AML-193 (cell line): ENCODE results near the gene TNF.
A peak's percentile ranks its signal among the peaks of the same experiment; 100 is the strongest.

Source experiments
- DNase-seq, 2 experiments: peaks; one replicate each; lab custom pipeline; 2025; lab: John Stamatoyannopoulos, UW

TNF gene

DNA sequence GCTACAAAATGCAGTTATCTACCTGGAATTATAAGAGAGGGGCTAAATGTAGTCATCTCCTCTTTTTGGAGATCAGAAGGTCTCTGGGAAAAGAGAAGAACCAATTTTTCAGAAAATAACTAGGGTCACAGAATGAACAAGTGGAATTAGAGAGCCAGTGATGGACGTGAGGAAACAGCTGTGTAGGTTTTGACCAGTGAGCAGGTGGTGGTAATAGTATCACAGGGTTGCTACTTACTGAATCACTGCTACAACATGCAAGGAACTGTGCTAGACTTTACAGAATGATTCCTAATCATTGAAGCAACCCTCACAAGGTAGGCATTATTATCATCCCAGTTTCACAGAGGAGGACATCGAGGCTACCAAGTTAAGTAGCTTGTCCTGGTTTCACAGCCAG lies 30.7 kb upstream of the TNF start:
- DNase-seq: no peak

GRCh38 chr6:31545291-31545690 lies 30.1 kb upstream of the TNF start:
- no peak for DNase-seq

- peak; percentile 93 for DNase-seq
Measured at GRCh38 chr6:31546339-31546957, 28.9 kb upstream of the TNF start, which contains the start of gene ATP6V1G2. ATP6V1G2 (minus strand) TSS chr6:31546608; CDS start chr6:31546559, 49 bp downstream.

DNA sequence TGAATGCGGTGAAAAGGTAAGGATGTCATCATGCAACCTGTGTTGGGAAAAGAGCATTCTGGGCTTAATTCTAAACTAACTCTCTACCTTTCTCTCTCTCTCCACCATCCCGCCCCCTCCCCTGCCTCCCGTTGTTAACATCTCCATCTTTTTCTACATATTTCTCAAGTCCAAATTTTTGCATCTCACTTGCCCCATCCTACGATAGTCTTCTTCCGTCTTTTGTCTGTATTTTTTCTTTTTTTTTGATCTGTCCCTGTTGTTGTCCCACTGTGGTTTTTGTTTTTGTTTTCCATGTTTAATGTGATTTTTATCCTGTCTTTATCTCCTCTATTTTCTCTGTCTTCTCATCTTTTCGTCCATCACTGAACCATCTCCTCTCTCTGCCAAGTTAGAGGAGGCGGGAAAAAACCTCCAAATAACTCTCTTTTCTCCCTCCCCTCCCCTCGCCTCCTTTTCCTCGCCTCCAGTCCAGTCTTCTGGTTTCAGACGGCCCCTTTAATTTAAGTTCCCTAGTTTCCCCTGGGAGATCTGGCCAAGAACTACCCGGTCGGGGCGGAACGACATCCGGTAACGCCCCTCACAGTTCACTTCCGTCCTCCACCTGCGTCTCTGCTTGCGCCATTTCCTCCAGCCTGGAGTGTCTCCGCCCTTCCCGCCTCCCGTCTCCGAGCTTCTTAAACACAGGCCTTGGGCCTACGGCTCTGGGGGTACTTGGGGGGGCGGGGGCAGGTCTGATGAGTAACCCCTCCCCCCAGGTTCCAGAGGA lies 28.2 kb upstream of the TNF start, which contains the start of gene NFKBIL1:
Gene NFKBIL1, plus strand, starts transcription at position 651 of the 769 bp plus-strand sequence. Its CDS starts 87 bp downstream, at position 738.
- DNase-seq: peak; percentile 97 to 99

DNA sequence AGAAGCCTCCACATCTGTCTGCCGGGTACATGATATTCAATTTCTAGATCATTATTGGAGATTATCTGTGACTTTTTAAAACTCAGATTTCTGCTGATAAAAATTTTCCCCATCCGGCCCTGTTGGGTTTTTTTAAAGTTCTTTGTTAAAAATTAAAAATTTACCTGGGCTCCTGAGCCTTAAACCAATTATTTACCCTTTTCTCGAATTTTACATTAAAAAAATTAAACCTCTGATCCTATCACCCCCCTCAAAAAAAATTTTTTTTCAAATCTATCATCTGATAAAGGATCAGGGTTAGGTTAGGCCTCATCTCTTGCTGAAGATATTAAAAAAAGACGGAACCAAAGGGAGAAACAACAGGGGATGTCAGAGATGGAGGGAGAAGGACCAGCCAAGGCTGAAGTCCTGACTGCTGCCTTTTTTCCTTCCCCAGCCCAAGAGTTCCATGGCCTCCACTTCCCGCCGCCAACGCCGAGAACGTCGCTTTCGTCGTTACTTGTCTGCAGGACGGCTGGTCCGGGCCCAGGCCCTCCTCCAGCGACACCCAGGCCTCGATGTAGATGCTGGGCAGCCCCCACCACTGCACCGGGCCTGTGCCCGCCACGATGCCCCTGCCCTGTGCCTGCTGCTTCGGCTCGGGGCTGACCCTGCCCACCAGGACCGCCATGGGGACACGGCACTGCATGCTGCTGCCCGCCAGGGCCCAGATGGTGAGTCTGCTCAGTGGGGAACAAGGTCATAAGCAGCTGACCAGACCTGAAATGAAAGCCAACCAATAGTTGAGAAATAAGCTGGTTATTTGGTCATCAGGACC lies 27.4 kb upstream of the TNF start:
- no peak for DNase-seq

DNA sequence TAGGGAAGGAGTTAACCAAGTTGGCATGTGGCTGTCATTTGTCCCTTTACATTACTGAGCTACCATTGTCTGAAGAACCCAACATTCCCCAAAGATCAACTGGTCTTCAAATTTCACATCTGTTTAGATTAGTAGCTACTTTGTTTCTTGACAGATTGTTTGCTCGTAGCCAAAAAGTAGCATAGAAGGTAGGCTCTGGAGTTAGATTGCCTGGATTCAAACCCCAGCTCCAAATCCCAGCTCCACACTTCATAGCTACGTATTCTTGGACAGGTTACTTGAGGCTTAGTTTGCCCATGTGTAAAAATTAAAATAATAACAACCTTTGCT lies 26.9 kb upstream of the TNF start:
- DNase-seq: no peak

- peak; percentile 91 to 93 for DNase-seq
Measured at GRCh38 chr6:31551371-31551770, 24.0 kb upstream of the TNF start.

GRCh38 chr6:31556307-31556706 lies 19.1 kb upstream of the TNF start:
- no peak for DNase-seq

- no peak for DNase-seq
Measured at GRCh38 chr6:31557443-31558317, 17.7 kb upstream of the TNF start.

DNA sequence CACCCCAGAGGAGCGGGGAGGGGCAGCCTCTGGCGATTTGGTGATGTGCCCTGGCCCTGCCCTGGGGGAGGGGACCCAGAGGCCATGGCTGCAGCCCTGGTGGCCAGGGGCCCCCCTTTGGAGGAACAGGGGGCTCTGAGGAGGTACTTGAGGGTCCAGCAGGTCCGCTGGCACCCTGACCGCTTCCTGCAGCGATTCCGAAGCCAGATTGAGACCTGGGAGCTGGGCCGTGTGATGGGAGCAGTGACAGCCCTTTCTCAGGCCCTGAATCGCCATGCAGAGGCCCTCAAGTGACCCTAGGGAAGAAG lies 17.1 kb upstream of the TNF start:
- no peak for DNase-seq

DNA sequence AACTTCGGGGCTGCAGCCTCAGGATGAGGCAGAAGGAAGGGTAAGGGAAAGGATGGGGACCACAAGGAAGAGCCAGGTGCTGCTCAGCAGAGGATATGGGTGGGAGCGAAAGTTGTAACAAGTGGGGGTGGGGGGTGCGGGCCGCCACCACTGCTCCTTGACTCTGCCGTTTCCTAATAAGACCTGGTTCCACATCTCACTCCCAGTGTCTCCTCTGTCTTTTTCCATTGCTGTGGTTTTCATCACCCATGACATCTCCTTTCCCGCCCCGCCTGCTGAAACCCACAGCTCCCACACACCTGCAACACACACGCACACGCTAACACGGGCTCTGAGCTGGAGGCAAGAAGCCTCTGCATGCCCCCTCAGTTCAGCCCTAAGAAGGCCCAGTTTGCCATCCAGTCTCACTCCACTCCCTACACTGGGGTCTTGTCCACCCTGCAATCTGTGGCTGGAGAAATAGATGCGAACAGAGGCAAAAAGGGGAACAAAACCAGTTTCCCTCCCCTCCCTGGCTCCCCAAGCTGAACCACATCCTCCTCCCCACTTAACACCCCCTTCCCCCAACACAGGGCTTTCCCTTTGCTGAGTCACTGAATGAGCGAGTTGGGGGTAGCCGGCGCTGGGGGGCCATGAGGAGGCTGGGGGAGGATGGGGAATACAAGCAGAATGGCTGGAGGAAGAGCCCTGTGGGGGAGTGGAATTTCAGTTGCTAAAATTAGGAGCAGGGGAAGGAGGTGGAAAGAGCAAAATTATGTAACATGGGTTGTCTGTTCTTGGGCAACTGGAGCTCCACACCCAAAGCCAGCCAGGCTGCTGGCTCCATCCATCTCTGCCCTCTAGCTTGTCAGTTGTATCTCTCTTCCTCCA lies 16.5 kb upstream of the TNF start:
- peak; percentile 99 to 100 for DNase-seq

DNA sequence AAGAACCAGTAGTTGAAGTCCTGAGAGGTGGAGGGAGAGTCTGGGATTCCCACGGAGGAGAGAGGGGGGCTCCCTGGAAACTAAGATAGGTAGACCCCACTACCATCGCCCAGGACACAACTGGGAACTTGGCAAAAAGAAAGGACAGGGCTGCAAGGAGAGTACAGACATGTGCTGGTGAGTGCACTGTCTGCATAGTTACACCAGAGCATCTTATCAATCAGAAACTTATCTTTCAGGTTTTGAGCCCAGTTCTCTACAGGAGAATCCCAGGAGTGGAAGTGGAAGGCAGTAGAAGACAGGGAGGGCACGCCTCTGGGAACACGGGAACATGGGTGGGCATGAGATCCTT lies 15.8 kb upstream of the TNF start:
- DNase-seq: no peak

DNA sequence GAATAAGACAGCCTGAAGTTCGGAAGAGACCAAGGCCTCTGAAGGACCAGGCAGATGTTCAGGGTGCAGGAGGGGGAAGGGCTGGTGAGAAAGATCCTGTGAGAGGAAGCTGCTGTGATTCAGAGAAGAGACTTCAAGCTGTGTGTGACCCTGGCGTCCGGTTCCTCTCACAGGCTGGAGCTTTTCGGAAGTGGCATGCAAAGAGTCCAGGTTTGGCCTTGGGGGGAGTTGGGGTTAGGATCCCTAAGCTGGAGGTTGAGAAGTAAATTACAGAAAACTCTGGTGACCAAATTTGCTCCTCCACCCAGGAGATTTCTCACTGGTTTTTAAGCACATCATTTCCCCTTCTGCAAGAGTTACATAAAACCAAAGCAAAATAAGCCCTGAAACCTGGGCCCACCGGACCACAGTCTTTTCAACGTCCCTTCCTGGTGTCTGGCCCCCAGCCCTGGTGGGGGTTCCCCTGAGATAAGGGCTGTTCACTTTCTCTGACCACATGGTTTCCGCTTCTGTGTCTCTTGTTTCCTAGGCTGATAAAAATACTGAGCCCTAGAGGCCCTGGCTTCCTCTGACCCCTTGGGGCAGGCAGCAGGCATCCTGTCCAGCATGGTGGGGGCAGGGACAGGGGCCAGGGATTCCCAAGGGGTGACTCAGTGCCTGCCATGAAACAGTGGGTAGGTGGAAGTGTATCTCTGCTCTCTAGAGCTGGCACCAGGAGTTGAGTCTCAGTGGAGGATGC lies 15.2 kb upstream of the TNF start:
- DNase-seq: peak; percentile 99 to 100

DNA sequence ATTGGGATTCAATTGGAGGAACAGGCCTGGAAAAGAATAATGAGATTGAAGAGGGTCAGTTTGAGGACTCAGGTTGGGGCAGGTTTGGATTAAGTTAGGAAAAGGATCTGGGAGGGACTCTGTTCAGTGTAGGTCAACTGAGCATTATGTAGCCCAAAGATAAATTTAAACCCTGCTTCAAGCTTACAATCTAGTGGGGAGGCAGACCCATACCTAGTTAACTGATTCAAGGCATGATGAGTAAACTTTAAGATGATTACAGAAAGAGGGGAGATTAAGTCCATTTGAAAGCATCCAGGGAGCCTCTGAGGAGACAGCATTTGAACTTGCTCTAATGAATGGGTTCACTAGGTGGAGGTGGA lies 14.7 kb upstream of the TNF start:
- no peak for DNase-seq

DNA sequence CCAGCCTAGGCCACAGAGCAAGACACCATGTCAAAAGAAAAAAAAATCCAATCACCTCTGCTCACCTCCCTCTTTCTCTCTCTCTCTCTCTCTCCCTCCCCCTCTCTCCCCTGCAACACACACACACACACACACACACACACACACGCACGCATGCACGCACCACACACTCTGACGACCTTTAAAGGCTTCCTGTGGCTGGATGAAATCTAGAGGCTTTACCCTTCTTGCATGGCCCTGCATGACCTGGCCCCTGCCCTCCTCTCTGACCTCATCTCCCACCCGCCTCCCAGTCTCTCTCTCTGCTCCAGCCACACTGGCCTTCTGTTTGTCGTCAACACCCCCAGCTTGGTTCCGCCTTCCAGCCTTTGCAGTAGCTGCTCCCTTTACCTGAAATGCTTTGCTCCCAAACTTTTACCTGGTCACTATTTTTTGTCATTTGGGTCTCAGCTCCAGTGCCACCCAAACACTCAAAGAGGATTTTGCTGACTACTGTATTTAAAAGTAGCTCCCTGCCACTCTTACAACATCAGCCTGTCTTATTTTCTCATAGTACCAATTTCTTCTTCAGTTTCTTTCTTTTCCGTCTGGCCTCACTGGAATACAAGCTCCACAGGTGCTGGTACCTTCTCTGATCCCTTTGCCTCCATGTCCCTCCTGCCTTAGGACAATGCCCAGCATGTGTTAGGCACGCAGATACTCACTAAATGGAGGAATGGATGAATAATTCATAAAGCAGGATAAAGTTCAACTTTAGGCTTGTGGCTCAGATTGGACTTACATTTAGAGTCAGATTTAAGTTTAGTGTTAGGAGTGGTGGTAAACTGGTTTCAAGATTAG lies 7.6 kb upstream of the TNF start:
- no peak for DNase-seq

DNA sequence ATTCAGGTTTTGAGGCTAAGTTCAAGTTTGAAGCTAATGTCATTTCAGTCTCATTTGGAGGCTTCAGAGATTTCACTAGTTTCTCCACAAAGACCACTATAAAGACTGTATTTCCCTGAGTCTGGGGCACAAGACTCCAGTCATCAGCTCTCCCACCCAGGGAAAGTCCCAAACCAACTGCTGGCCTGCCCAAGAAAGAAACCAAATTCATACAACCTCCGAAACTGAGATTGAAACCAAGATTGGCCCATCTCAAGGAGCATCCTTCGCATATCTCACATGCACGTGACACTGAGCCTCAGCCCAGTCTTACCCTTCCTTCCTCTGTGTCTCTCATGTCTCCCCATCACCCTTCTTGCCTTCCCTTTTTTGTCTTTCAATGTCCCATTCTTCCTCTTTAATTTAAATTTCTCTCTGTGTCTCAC lies 6.8 kb upstream of the TNF start:
- peak in 1 of 2 experiments; percentile 21 for DNase-seq

DNA sequence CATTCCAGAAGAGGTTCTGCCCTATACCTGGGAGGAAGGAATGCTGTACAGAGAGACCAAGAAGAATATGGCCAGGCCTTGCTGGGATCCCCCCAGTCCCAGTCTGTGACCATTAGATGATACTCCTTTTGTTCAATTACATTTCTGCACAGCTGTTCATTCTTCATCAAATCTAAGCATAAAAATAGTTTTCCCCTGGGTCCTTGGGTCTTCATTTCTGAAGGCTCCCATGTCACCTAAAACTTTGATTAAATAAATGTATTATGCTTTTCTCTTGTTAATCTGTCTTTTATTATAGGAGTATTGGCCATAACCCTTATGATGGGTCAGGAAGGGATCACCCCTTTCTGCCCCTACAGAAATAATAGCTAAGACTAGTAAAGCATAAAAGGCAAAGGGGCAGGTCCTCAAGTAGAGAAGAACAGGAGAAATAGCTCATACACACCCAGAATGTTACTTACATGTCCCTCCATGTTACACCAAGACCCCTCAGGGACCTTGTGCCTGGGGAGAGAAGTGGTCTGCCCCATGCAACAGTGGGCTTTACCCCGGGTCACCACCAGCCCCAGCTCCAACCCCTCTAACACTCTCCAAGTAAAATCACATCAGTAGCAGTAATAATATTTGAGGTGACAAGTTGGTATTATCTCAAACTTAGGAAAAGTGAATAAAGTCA lies 5.4 kb upstream of the TNF start:
- DNase-seq: no peak

- no peak for DNase-seq
Measured at GRCh38 chr6:31572041-31572911, 3.1 kb upstream of the TNF start, which contains the start of gene LTA. LTA (plus strand) TSS chr6:31572289; CDS start chr6:31572743, 454 bp downstream.
